Activated effector memory CD4-positive, alpha-beta T cell treated with Interleukin-2 at 50 U/mL for 16 hours (primary cell): ENCODE data around the gene HMCN2.

Source experiments
- DNase-seq: peaks from one replicate; pipeline ENCODE4 v3.0.0-alpha.2; 2020

The HMCN2 gene

GRCh38 chr9:130309689-130310455, 44.3 kb downstream of the HMCN2 start:
- no peak for DNase-seq

GRCh38 chr9:130310456-130310855, 44.9 kb downstream of the HMCN2 start:
- no peak for DNase-seq

DNA sequence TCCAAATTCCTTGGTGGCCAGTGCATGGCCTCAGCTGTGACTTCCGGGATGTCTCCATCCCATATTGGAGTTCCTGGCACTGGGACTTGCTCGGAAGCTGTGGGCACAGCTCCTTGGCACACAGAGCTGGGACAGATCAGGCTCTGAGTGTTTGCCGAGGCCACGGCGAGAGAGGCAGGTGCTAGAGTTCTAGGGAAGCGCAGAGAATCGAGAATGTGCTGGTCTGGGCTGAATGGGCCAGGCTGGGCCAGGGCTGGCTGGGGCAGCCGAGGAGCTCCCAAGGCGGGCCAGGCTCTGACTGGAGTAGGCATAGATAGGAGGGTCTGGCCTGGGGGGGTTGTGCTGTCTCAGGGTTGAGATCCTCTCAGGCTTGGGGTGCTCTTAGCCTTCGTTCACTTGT, 45.4 kb downstream of the HMCN2 start:
- no peak for DNase-seq

- DNase-seq: no peak
These were observed 46.0 kb downstream of the HMCN2 start for GRCh38 chr9:130311408-130312140.

DNA sequence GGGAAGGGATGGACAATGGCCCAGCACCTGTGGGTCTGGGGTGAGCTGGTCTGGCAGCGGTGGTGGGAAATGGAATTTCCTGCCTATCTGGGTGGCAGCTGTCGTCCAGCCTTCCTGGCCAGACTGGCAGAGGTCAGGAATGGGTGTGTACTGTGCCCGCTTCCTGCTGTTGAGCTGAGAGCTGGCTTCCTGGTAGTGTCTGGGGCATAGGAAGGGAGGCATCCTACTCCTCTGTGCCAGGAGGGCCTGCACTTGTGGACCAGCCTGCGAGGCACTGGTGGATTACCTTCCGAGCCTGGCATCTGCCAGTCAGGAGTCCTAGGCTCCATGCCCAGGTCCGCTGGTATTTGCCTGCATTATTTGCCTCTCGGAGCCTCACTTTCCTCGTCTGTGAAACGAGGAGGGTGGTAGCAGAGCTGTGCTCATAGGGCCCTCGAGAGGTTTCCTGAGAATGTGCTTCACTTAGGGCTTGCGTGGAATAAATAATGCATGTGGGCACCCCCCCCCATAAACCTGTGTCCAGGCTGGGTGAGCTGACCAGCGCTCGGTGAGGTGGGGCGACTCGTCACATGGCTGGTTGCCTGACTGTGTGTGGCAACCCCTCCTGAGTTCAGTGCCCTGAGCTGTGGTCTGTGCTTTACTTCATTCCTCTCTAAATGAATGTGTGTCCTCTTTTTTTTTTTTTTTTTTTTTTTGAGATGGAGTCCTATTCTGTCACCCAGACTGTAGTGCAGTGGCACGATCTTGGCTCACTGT, 47.7 kb downstream of the HMCN2 start:
- no peak for DNase-seq

DNA sequence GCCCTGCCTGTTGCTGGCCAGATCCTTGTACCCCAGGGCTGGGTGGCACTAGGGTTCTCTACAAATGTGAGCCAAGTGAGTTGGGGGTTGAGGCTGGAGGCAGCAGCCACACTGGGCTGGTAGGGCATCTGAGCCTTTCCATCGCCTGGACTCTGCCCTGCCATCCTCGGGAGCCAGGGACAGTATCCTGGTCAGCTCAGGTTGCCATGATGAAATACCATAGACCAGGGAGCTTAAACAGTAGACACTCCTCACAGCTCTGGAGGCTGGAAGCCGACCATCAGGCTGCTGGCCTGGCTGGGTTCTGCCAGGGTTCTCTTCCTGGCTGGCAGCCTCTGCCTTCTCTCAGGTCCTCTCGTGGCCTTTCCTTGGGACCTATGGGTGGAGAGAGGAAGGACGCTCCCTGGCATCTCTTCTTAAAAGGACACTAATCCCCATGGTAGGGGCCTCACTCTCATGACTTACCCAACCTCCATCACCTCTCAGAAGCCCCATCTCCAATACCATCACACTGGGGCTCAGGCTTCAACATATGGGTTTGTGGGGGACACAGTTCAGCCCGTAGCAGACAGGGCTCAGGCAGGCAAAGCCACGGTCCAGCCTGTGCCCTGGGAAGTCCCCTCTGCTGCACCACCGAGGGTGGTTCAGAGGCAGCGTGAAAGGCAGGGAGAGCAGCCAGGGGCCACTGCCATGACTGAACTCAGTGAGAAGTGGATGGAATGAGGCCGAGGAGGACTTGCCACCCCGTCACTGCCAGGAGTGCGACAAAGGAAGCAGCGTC, 50.1 kb downstream of the HMCN2 start:
- no peak for DNase-seq

DNA sequence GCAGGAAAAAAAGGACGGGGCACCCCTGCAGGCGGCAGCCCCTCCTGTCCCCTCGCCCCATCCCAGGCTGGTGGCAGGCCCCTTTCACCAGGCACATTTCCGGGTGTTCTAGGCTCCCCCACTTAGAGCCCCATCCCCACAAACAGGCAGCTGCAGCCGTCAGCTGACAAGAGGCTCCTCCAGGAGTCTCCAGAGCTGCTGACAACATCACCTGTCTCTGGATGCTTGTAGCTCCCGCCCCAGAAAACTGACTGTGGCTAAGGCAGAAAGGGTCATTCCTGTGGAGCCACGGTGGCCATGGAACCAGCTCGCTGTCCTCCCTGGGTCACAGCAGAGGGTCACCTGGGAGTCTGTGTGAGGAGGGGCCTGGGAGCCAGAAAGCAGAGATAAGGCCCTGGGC, 50.9 kb downstream of the HMCN2 start:
- no peak for DNase-seq

DNA sequence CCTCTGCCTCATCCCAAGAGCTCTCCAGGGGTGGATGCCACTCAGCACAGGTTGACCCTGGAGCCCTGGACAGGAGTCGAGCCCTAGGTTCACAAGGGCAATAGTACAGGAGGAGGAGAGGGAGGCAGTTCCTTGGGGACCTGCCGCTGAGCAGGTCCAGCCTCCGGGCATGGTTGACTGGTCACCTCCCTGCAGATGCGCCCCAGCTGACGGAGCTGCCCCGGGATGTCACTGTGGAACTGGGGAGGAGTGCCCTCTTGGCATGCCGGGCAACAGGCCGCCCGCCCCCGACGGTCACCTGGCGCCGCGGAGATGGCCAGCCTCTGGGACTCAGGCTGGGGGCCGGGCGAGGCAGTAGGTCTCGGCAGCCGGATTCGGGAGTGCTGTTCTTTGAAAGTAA, 53.7 kb downstream of the HMCN2 start:
- no peak for DNase-seq

DNA sequence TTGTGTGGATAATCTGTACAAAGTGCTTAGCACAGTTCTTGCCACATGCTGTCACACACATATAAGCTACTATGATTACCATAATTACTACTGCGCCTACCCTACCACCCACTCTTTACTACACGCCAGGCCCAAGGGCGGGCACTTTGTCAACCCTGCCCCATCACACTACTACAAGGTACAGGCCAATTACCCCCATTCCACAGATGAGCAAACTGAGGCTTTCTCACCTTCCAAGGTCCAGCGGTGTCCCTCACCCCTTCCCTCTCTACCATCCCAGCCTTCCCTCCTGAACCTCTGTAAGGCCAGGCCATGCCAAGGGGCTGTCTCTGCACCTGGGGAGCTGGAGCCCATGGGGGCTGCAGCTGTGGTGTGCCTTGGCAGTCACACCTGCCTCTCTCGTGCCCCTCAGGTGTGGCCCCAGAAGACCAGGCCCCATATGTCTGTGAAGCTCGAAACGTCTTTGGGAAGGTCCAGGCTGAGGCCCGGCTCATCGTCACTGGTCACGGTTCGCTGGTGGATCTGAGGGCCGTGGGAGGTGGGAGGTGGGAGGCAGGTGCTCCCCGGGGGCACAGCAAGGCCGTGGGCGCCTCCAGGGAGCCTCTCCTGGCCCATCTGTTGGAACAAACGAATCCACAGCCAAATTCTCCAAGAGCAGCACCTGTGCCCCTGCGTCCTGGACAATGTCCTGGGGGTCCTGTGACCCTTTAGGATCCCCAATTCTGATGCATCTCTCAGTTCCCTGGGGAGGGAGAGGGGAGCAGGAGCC, 54.6 kb downstream of the HMCN2 start:
- no peak for DNase-seq

DNA sequence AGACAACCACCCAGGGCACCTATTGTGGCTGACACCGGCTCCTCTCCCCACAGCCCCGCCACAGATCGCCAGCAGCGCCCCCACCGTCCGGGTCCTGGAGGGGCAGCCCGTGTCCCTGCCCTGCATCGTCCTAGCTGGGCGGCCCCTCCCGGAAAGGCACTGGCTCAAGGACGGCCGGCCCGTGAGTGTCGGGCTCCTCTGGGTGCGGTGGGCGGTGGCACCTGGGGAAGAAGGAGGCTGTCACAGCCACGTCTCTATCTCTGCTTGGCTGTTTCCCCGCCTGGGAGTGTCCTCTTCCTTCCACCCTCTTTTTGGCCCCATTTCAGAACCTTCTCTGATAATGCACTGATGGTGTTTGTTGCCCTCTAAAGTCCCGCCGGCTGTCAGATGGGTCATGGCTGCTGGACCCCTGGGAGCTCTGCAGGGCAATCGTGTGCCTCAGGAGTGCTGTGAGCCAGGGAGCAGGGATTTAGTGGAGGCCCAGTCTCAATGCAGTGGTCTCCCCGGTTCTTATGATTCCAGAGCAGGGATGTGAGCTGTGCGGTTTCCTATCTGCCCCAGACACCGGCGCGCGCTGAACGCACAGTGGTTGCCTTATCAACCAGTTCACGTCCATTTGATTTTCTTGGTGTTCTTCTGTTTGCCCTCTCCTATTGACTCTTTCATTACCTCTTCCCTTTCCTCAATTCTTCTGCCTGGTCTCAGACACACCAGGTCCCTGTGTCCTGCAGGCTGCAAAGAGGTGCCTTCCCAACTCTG, 55.3 kb downstream of the HMCN2 start:
- DNase-seq: no peak

- no peak for DNase-seq
These were observed 56.0 kb downstream of the HMCN2 start for GRCh38 chr9:130321539-130321938.

DNA sequence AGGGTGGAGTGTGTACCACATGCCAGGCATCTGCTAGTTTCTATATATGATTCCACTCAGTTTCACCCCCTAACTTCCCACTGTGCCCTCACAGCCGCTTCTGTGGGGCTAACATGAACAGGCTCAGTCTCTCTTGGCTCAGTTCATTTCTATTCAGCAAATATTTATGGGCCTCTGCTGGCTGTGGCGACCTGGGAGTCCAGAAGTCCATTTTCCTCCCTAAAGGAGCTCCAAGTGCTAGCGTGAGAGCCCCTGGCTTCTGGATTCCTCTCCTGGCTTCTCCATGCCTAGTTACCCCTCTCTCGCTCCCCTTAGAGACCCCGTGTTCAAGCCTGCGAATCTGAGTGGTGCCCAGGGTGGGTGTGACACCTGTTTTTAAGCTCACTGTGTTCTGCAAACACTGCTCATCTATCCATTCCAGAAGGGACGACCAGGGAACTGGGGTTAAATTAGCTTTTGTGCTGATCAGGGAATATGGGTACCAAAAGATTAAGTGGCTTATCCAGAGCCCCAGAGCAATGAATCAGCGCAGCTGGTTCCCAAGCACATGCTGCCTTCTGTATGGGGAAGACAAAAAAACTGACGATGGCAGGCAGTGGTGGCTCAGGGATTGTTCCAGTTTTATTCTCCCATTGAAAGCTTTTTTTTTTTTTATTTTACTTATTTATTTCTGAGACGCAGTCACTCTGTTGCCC, 57.6 kb downstream of the HMCN2 start:
- no peak for DNase-seq

DNA sequence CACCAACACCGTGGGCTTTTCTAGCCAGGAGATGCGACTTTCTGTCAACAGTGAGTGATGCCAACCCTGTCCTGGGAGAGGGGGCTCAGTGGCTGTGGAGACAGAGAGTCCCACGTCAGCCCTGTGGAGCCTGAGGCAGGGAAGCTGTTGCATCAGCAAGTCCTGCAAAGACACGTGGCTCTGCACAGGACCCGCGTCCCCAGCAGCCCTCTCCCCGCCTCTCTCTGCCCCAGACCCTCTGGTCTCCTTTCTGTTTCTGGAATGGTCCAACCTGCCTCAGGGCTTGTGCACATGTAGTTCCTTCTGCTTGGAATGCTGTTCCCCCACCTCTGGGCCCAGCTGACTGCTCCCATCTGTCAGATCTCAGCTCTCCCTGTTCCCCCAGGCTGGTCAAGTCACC, 60.4 kb downstream of the HMCN2 start:
- DNase-seq: no peak

GRCh38 chr9:130327070-130327780, 61.7 kb downstream of the HMCN2 start:
- no peak for DNase-seq

- DNase-seq: no peak
These were observed 62.3 kb downstream of the HMCN2 start for GRCh38 chr9:130327781-130328348.

GRCh38 chr9:130328349-130328801, 62.8 kb downstream of the HMCN2 start:
- DNase-seq: no peak

GRCh38 chr9:130329061-130329460, 63.5 kb downstream of the HMCN2 start:
- no peak for DNase-seq

GRCh38 chr9:130330202-130330862, 64.8 kb downstream of the HMCN2 start:
- no peak for DNase-seq

- DNase-seq: no peak
These were observed 65.5 kb downstream of the HMCN2 start for GRCh38 chr9:130331061-130331460.
